ENCODE measurements around the gene ANP32A.

ANP32A gene

GRCh38 chr15:68819495-68820294, 1.0 kb downstream of the ANP32A start:
- DNase-seq: peak; percentile 65

DNA sequence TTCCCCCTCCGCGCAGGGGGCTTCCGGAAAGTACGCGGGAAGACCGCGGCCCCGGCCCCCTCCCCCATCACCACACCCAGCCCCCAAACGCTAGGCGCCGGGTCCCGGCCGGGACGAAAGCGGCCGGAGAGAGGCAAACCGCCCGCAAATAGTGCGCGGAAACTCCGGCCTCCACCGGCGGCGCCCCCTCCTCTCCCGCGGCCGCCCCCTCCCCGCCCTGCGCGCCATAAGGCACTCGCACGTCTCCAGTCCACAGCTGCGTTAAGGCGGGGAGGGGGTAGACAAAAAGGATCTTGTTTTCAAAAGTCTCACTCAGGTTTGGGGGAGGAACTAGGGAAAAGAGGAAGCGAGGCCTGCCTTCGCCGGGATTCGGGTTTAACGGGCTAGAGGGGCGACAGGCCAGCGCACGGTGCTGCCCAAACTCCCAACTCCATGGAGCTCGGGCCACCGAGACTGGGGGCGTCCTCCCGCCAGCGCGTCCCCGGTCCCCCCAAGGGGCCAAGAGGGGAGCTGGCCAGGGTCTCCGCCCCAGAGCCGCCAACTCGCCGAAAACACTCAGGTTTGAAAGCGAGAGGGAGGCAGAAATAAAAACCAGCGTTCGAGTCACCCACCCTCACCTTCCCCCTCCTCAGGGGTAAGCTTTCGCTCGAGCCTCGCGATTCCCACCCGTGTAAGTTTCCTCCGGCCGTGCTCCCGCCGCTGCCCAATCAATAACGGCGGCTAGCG, 1.8 kb downstream of the ANP32A start:
- DNase-seq: peak; percentile 49

GRCh38 chr15:68818066-68818768, 2.5 kb downstream of the ANP32A start:
- peak; percentile 81 for DNase-seq

DNA sequence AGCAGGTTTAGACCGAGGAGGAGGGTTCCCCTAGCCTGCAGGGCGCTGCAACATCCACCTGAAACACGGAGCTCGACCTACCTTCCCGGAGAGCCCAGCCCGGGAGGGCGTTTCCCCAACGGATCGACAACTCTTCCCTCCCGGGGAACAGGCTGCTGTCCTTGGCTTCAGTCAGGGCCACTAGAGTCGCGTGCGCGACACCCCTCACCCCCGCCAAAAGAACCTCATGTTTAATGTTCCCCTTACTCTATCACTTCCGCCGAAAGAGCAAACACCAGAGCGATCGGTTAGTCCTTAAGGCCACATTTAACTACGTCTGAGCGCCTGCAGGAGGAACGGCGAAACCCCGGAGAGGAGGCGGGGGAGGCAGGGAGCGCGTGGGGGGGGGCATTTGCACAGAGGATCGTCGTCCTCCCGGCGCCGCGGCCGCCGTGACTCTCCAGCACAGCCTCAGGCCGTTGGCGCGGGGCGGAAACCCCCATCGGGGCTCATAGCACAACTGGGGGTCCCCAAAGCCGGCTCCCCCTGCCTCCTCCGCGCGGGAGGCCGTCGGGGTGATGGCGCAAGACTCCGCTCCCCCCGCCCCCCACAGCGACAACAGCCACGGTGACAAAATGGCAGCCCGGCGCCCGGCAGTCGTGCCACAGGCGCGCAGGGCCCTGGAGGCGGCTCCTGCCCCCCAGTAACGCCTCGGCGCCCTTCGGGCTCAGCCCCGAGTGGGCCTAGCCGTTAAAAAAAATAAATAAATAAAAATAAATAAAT, 3.2 kb downstream of the ANP32A start:
- DNase-seq: peak; percentile 67

DNA sequence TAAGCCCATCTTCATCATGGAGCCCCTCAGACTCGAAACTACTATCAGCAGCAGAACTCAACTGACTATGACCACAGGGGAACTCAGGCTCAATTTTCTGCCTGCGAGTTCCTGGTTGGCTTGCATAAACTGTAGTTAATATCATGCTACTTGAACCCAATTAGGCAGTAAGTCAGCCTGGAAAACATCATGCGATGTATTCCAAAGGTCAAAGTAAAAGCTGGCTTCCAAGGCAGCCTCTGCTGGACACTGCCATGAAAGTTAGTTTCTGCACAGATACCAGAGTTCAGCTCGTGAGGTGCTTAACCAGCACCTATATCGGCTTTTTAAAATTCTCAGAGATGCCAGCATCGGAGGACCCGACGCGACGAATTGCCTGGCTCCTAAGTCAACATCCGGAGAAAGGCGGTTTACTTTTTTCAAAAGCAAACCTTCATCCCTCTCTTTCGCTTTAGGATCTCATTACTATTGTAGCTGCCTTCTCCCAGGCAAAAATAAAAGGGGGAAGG, 3.8 kb downstream of the ANP32A start:
- peak; percentile 13 for DNase-seq

- DNase-seq: no peak
Measured at GRCh38 chr15:68816158-68816557, 4.5 kb downstream of the ANP32A start.

GRCh38 chr15:68815598-68815997, 5.1 kb downstream of the ANP32A start:
- DNase-seq: peak; percentile 45

- no peak for DNase-seq
Measured at GRCh38 chr15:68814596-68814995, 6.1 kb downstream of the ANP32A start.

GRCh38 chr15:68812597-68813431, 7.9 kb downstream of the ANP32A start:
- DNase-seq: peak; percentile 40

DNA sequence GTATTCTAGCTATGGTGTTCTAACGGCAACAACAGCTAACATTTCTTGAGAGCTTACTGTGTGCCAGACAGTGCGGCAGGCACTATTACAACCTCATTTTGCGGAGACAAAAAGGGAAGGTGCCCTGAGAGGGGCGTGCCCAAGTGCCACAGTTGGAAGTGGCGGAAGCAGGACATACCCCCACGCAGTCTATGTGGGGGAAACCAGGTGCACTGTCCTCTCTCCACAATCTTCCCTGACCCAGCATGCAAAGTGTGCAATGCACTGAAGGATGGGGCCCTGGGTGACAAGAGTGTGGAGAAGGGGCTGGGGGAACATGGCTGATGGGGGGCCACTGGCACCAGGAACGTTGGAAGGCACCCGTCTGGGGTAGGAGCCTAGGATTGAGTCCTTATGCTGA, 8.6 kb downstream of the ANP32A start:
- DNase-seq: no peak

DNA sequence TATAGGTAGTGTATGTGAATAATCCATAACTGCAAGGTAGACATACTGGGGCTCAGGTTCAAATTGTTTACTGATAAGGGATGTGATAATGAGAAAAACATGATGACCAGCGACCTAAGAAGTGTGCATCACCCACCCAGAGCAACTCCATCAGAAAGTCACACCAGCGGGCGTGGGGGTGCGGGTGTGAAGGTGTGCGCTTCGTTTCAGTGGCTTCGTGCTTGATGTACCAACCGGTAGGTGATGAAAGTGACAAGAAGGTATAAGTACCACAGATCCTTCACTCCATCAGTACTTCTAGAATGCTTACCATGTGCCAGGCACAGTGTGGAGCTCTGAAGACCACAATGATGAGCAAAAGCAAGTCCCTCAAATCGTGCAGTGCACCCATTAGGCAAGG, 11.2 kb downstream of the ANP32A start:
- no peak for DNase-seq

DNA sequence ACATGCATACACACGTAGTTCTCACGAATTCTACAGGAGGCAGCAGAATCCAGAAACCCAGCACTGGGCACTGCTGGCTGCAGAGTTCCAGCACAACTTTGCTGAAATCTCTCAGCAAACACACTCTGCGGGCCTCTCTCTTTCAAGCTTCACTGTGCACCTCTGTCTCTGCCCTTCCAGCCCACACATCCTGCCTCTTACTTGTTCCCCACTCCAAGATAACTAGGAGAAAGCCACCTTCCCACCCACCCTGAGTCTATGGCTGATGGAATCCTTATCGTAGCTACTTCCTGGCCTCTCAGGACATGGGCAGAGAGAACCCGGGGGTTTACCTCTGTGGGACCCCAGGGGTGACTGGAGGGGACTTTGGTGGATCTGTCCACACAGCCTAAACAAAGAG, 11.9 kb downstream of the ANP32A start:
- no peak for DNase-seq

DNA sequence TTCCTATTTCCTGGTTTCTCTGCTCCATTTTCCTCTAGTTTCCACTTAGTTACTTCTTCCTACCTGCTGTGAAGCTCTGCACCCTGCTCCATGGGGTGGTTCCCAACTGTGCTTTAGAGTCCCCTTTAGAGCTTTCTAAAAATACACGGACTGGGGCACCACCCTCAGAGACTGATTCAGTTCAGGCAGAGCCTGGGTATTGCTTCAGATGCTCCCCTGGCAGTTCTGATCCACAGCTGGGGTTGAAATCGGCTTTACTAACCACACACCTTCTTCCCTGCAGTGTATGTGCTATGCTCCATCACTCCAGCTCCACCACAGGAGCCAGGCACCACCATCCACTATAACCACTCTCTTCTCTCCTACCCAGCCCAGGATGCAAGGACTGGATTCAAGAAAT, 12.6 kb downstream of the ANP32A start:
- no peak for DNase-seq

DNA sequence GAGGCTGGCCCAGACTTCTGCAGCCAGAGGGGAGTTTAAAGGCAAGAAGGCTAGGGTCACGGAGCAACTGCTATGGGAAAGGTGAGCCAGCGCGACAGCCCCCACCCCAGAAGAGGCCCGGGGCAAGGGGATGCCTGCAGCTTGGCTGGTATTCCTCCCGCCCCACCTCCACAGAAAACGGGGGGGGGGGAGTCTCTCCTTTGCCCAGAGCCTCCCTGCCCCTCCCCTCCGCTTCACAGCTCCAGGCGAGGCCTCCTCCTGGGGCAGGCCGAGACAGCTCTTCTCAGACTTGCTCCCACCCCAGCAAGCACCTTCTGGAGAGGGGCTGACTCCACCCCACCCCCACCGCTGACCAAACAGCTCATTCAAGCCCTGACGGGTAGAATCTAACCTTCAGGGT, 13.4 kb downstream of the ANP32A start:
- no peak for DNase-seq

DNA sequence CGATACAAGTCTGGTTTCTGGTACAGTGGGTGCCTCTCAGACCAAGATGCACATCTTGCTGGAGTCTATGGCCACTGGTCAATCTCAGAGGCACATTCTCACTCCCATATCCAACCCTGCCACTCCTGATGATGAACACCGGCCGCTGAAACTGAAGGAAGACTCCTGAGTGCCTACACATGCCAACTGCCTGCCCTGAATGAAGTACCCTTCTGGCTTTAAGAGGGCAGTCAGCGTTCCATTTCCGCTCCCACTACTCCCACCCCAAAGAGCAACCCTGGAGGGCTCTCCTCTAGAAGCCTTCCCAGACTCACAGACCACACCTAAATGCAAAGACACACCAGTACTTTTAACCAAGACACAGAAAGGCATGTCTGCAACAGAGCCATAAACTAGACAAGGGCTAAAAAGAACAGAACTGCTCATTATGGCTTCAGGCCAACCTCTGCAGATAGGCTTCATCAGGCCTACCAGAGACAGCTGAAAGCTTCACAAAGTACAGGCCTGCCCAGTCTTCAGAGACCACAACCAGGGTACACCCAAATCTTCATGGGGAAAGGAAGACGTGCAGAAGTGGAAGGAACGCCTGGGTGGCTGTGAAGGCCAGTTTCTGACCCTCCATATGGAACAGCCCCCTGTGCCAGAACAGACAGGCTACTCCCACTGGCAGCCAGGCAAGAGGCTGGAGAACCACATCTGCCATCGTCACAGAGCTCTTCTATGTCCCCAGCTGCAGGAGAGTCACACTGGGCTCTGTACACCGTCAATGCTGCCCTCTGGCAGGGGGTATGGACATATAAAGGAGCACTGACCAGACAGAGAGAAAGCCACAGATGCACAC, 14.3 kb downstream of the ANP32A start:
- no peak for DNase-seq

DNA sequence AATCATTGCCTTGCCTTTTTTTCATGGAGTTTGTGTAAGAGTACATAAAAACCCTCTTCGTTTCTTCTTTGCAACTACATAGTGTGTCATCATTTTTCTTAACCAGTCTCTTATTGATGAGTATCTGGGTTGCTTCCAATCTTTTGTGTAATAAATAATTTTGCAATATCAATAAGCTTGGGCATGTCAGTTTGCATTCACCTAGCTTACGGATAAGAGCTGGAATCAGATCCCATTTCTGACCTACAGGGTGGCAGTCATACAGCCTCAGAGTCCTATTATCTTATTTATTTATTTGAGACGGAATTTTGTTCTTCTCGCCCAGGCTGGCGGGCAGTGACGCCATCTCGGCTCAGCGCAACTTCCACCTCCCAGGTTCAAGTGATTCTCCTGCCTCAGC, 18.3 kb downstream of the ANP32A start:
- DNase-seq: no peak

DNA sequence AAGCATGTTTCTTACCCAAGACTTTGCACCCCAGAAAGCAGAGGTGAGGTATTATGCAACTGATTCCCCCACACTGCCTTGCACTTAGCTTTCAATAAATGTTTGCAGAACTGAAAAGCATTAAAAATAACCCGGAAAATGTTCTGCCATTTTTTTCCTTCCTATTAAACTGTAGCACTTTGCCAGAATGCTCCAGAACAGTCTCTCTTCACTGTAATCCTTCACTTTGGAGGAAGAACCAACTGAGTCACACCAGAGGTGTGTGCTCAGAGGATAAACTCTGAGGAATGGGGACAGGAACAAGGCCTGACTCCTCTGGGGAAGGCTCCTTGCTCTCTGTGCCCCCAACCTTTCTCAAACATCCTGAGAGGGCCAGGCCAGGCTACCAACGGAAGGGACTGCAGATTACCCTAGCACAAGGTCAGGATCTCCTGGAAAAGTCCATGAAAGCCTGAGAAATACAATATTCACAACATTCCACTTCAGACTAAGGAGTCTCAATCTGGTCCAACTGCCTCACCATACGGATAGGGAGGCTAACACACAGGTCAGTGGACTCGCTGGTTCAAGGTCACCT, 19.0 kb downstream of the ANP32A start:
- DNase-seq: no peak

GRCh38 chr15:68800875-68801274, 19.8 kb downstream of the ANP32A start:
- no peak for DNase-seq

- DNase-seq: no peak
Measured at GRCh38 chr15:68798346-68799094, 22.2 kb downstream of the ANP32A start.
